DMS 273 (cell line): Measurements from ENCODE around the gene MLXIPL.
"Not testable (repeated sequence)": the region's sequence is repeated elsewhere in the genome, so short reads cannot be mapped to it uniquely, and the experiment has no call there.

ENCODE experiments used
- DNase-seq: peaks from one replicate; lab custom pipeline; 2025; ENCODE audit not compliant: unreplicated experiment; lab: John Stamatoyannopoulos, UW

MLXIPL gene

GRCh38 chr7:73614937-73615336 lies 9.4 kb downstream of the MLXIPL start:
- DNase-seq: not testable (repeated sequence)

- DNase-seq: no peak
These were observed 10.2 kb downstream of the MLXIPL start for GRCh38 chr7:73613954-73614735.

GRCh38 chr7:73612598-73613269 lies 11.6 kb downstream of the MLXIPL start:
- peak; percentile 69 for DNase-seq

- DNase-seq: peak; percentile 77
These were observed 13.2 kb downstream of the MLXIPL start for GRCh38 chr7:73611017-73611555.

GRCh38 chr7:73610105-73610504 lies 14.2 kb downstream of the MLXIPL start:
- no peak for DNase-seq

- not testable (repeated sequence) for DNase-seq
These were observed 16.7 kb downstream of the MLXIPL start for GRCh38 chr7:73607692-73607983.

GRCh38 chr7:73606801-73607691 lies 17.3 kb downstream of the MLXIPL start:
- DNase-seq: peak; percentile 94

- no peak for DNase-seq
These were observed 18.6 kb downstream of the MLXIPL start for GRCh38 chr7:73605601-73606220.

- peak; percentile 55 for DNase-seq
These were observed 21.3 kb downstream of the MLXIPL start for GRCh38 chr7:73602721-73603651.

GRCh38 chr7:73599916-73600315 lies 24.4 kb downstream of the MLXIPL start:
- no peak for DNase-seq

- no peak for DNase-seq
These were observed 25.0 kb downstream of the MLXIPL start for GRCh38 chr7:73599151-73599882.

- DNase-seq: no peak
These were observed 26.1 kb downstream of the MLXIPL start for GRCh38 chr7:73597978-73598782.

- DNase-seq: no peak
These were observed 27.9 kb downstream of the MLXIPL start for GRCh38 chr7:73596191-73597065.

GRCh38 chr7:73595358-73595757 lies 29.0 kb downstream of the MLXIPL start:
- no peak for DNase-seq

- no peak for DNase-seq
These were observed 30.9 kb downstream of the MLXIPL start for GRCh38 chr7:73593207-73594045.

- no peak for DNase-seq
These were observed 37.4 kb downstream of the MLXIPL start for GRCh38 chr7:73586911-73587310.

- no peak for DNase-seq
These were observed 39.1 kb downstream of the MLXIPL start for GRCh38 chr7:73585196-73585595.
